Right kidney (tissue), 1 donor: Measurements from ENCODE around the gene CAV1.
A peak's percentile ranks its signal among the peaks of the same experiment; 100 is the strongest.

Experiments used
- DNase-seq: peaks from one replicate; pipeline ENCODE4 v3.0.0-alpha.2; 2016

The CAV1 gene

DNA sequence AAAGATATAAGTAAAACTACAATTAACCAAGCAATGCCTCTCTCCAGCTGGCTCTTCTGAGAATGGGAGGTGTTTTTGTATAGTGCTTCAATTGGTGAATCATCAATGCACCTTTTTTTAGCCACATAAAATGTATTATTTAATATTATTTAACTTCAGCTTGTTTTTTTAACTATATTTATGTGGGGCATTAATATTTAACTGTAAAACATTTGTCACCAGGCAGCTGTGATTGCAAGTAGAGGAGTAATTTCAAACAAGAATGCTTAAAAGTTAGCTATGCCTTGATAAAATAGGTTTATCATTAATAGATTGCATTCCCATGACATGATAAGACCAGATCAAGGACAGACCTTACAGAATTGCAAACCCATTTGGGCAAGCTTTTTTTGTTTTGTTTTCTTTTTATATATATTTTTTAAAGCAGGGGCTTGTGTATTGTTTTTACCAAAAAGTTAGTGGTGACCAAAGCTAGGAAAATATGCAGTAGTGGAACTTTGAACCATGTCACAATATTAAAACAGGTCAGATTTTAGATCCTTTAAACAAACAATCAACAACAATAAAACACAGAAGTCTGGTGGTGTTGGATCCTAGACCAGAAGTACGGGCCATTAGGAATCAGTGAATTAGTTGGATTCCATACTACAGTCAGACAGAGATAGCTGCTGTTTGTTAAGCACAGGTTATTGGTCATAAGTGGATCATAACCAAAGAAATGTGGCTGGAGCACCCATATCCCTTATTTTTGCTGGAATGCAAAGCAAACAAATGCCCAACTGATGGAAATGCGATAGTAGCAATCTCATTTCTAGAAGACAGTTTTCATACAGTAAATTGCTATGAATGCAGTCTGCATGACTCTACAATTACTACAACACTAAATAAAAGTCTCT is 22.4 kb upstream of the CAV1 start:
- DNase-seq: no peak

GRCh38 chr7:116503835-116504234 is 21.0 kb upstream of the CAV1 start:
- DNase-seq: no peak

- DNase-seq: no peak
These were observed 19.6 kb upstream of the CAV1 start for GRCh38 chr7:116505278-116505677.

GRCh38 chr7:116505823-116506222 is 19.0 kb upstream of the CAV1 start:
- DNase-seq: no peak

DNA sequence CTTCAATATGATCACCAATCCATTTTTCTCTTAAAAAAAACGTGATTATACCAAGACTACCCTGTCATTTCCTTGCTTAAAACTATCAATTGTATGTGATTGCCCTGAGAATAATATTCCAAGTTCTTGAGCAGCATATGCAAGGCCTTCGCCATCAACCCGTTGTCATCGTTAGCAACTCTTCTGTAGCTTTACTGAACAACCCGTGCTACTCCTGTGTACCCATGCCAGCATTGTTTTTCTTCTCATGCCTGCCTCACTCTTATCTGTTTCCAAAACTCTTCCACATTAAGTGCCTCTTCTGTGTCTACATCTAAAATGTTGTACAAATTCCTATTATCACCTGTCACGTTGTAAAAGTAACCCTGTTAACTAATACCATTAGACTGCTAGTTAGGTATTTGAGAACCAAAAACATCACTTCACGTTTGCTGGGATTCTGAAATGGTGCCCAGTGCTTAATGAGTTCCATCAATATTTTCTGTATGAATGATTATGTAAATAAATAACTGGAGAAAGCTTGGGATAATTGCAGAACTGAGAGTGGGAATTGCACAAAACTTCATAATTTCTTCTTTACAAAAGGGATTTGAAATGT is 14.8 kb upstream of the CAV1 start:
- DNase-seq: no peak

GRCh38 chr7:116510795-116511194 is 14.0 kb upstream of the CAV1 start:
- no peak for DNase-seq

- no peak for DNase-seq
These were observed 13.0 kb upstream of the CAV1 start for GRCh38 chr7:116511552-116512519.

DNA sequence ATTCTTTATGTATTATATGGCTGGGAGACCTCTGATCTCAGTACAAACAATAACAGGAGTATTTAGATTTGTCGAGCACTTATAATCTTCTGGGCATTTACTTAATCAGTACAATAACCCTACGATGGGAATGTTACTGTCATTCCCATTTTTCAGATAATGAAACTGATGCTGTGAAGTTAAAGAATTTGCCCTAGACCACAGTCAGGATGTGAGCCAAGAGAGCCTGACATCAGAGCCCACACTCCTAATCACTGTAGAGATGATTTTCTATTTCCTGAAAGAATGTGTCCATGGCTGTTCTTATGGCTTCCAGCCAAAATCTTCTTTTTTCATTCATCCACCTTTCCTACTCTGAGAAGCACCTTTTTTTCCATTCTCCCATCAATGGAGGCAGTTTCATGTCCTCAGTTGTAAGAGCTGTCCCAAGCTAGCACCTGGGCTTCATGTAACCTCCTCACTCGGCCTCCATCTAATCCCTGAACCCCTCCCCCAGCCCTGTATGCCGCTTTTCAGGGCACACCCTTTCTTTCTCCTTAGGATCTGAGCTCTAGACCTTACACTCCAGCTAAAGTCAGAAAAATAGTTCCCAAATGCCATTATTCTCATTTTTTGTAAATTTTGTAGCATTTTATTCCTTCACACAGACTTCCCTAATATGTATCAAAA is 12.2 kb upstream of the CAV1 start:
- DNase-seq: no peak

DNA sequence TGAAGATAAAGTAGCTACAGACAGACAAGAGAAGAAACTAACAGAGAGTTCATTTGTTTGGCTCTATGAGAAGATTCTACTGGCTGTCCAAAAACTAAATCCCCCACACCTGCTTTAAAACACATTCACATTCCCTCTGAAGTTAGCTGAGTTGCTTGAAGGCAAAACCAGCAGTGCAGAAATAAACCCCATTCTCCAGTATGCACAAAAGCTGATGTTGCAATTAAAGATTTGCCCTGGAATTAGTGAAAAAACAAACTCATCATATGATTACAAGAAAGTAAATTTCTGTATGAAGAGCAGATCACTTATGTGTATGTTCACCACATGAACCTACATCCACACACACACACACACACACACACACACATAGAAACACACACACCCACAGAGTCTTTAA is 9.3 kb upstream of the CAV1 start:
- no peak for DNase-seq

GRCh38 chr7:116516324-116516723 is 8.5 kb upstream of the CAV1 start:
- DNase-seq: no peak

DNA sequence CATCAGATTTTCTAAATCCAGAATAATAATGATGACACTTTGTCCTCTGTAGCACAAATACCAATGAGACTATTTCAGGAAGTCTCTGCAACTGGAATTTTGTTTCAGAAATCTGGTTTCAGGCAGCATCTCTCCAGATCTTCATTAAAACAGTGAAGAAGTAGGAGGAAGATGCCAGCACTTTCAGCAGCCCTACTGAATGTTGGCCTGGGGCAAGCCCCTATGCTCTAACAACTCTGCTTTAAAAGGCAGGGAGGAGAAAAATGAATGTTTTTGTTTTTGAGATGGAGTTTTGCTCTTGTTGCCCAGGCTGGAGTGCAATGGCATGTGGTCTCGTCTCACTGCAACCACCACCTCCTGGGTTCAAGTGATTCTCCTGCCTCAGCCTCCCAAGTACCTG is 7.2 kb upstream of the CAV1 start:
- DNase-seq: no peak

DNA sequence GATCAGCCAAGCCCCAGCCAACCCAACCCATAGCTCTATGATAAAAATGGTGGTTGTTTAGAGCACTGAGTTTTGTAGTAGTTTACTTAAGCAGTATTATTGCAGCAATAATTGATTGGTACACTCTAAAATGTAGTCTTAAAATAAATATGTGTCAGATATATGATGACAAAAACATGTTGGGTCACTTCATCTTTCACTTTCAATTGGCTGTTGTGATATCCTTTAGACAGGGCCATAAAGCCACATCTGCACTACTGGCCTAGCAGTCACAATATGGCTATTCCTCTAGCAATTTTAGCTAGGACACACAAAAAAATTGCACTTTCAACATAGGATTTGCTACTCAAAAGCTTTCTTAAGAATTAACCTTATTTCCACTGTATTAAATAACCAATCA is 5.9 kb upstream of the CAV1 start:
- DNase-seq: no peak

DNA sequence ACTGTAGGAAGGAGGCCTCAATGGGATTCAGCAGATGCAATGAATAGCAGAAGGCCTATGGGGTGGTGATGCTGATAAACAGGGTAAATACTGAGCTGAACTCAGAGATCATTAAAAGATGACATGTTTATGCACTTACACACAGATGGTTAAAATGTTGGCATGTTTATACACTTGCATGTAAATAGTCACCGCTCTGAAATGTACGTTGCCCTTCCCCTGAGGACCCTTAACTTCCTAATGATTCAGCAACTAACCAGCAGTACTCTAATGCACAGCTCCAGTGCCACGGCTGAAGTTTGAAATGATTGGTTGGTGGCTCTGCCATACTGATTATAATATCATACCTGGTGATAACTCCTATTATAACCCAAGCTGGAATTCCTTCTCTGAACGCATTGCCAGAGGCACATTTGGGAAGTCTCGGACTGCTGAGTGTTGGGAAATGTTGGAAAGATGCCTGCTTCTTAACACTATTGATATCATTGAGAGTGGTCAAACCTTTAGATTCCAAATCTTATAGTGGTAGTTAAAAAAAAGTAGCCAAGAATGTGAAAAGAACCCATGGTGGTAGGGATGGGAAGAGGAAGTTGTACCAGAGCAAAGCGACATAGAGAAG is 3.7 kb upstream of the CAV1 start:
- DNase-seq: no peak

DNA sequence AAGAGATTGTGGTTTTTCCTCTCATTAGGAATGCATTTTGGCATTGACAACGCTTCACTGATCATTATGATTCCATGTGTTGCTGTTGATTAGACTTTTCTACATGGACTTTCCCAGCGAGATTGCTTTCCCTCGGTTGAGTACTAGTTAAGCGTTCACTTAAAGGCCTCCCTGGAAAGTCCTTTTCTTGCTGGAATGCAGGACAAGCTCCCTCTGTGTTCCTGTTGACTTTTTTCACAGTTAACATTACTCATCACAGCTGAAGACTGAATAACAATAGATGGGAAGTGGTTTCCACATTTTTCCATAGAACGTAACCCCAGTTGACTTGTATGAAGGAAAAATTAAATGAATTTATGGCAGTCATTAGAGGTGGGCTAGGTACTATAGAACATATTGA is 2.6 kb upstream of the CAV1 start:
- DNase-seq: no peak

DNA sequence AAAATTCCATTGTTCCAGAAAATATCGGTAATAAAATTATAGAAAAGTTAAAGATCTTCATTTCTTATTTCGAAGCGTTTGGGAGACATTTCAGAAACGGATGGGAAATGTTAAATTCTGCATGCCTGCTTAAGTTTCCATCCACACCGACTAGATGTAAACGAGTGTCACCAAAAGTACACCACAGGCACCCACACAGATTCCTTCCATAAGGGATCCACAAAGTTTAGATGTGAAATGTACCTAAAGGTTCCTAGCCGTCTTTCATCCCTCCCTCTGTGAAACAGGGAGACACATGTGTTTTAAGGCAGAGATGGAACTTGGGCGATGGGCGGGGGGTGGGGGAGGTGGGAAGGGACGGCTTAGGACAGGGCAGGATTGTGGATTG is 621 bp upstream of the CAV1 start:
- DNase-seq: no peak

DNA sequence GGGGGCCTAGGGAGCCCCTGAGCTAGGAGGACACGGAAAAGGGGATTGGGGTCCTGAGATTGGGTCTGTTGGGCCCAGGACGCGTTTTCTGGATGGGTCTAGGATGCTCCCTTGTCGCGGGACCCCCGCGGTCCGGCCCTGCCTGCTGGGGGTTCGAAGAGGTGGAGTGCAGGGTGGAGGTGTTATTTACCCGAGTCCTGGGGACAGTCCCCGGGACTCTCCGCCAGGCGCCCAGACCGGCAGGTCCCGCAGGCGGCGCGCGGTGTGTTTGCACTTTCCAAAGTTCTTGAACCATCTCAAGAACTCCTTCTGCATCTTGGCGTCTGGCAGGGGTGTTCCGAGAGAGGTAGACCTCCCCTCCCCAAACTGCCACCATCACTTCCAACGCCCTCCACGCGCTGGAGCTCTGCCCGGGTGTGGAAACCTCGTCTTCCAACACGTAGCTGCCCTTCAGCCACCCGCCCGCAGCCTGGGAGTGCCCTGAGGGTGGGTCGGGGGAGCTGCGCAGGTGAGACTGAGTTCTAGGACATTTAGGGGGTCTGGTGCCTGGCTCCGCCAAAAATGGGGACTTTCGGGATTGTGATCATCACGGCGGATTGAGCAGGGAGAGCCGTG is 569 bp downstream of the CAV1 start:
- DNase-seq: no peak

DNA sequence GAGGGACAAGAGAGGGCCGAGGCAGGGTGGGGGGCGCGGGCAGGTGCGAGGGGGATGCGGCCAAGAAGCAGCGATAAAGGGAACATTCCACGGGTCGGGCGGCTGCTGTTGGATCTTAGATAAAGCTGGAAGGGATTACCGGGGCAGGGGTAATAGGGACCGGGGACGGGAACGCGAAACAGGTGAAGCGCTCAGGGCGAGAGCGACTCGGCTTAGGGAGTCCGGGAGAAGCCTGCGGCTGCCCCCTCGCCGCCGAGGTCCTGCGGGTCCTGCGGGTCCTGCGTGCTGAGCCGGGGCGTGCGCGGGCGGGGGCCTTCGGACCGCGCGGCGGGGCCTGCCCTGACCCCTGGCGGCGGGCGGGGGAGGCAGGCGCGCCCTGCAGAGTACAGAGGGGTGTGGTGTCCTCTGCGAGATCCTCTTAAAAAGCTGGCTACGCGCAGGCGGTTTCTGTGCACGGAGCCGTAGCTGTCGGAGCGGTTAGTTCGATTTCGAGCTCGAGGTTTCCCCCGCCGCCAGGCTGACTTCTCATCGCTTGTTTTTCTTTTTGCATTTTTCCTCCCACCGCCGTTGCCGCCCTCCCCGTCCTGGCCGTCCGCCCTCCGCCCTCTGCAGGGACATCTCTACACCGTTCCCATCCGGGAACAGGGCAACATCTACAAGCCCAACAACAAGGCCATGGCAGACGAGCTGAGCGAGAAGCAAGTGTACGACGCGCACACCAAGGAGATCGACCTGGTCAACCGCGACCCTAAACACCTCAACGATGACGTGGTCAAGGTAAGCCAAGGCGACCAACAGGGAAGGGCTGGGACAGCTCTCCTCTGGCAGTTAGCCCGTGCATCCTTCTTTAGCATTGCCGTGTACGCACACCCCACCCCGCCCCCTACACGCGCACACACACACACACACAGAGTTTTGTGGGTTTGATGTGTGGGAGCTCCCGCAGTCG is 1.4 kb downstream of the CAV1 start:
- peak; percentile 68 for DNase-seq

DNA sequence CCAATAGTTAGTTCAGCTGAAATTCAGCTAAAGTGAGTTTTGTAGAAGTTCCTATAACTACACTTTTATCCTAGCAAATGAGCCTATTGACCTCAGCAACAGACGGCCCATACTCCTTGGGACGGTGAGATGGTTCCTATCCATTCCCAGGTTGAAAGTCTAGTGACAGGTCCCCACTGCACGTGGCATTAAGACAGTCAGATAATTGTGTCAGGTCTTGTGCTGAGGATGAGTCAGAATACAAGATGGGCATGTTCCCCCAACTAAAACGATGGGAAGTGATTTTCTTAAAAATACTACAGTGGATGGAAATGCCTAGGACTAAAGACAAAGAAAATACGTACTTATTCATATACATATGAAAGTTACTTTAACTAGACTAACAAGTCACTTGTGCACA is 2.1 kb downstream of the CAV1 start:
- no peak for DNase-seq

- DNase-seq: no peak
These were observed 2.7 kb downstream of the CAV1 start for GRCh38 chr7:116527521-116527920.
